Pancreas (tissue), 10 donors: Measurements from ENCODE around the gene TIMM22. TPM values are rescaled to one million over a fixed set of nuclear protein-coding genes. Genes with fewer than 3 reads are reported as not detected.
A peak's percentile ranks its signal among the peaks of the same experiment; 100 is the strongest.

Experiments used
- ATAC-seq, 4 donors: fragments of 200-7000 bp; cut with Tn5 transposase; one replicate each; pipeline versions ENCODE4 v1.8.0 to v1.9.1; 2020; ENCODE audit warnings: mild to moderate bottlenecking in 4 of 4, moderate library complexity in 4 of 4
- DNase-seq, 6 donors: peaks; one replicate each; pipeline ENCODE4 v3.0.0-alpha.2; 2020
- FAIRE-seq: peaks from 2 replicates; lab custom pipeline; 2012; peaks lifted over from hg19 to GRCh38; lab: Jason Lieb, UNC
- H3K27ac ChIP-seq, 4 donors: fragments of 200-600 bp; sonication (generic); 1 replicate in 3 of 4; 2 replicates in 1 of 4; pipeline versions ENCODE4 v1.5.0 to v1.8.0; 2020
- H3K27me3 ChIP-seq, 4 donors: fragments of 200-600 bp; one replicate each; pipeline ENCODE4 v1.8.0; 2021
- H3K36me3 ChIP-seq, 3 donors: fragments of 200-600 bp; sonication (generic) in 1 of 3; one replicate each; pipeline versions ENCODE4 v1.5.0 to v1.8.0; 2020 to 2021
- H3K4me1 ChIP-seq, 3 donors: fragments of 200-600 bp; one replicate each; pipeline ENCODE4 v1.8.0; 2021
- H3K4me3 ChIP-seq, 4 donors: fragments of 200-600 bp; sonication (generic) in 2 of 4; one replicate each; pipeline versions ENCODE4 v1.5.0 to v1.8.0; 2020 to 2021
- H3K9me3 ChIP-seq, 4 donors: fragments of 200-600 bp; one replicate each; pipeline ENCODE4 v1.8.0; 2021
- CTCF ChIP-seq, 4 donors: fragments of 200-600 bp; sonication (generic) in 3 of 4; IDR thresholded peaks; one replicate each; pipeline versions ENCODE4 v1.5.0 to v1.8.0; 2021; ENCODE audit warnings: antibody characterized with exemption in 4 of 4
- WGBS, 2 donors: extraction: QIAGEN DNeasy Blood & Tissue Kit; methylation state at CpG; one replicate each; pipeline ENCODE4 v1.1.7; 2013; 5-methylcytosine and 5-hydroxymethylcytosine counted together
- intact Hi-C, 3 donors: fragments of 100-400 bp; cut with DNase I; formaldehyde crosslinking; loops; one replicate each; pipeline versions ENCODE4 v1.11.1 to v1.14.2; 2022
- polyA plus RNA-seq, 2 donors: library from polyadenylated mRNA; stranded (reverse); fragments of 200-250 nt; gene quantifications; one replicate each; pipeline ENCODE4 v1.2.3, GENCODE V29; 2013
- total RNA-seq, 6 donors: library from RNA; stranded (reverse); fragmentation: NEBNext Ultra II Directional in 4 of 6; extraction: Animal tissue kit (Norgen Biotek cat#: 25700) in 4 of 6; gene quantifications; one replicate each; pipeline versions ENCODE4 v1.2.1 to v1.2.4, GENCODE V29; 2021 to 2023
- donor health status: healthy with polysubstance abuse.
- donor health status: DM: no; HTN: no; CAD: no; lungs with moderate emphysema.
- donor health status: DM: no; HTN: no; CAD: no.
- donor health status: control.
- donor health status: control.
- donor health status: Bipolar disorder and iron deficiency.
- donor health status: DM: yes; HTN: yes; CAD: no.
- donor health status: DM: no; HTN: no; CAD: no.
- donor health status: DM: no; HTN: no; CAD: no.
- donor health status: DM: yes; HTN: yes; CAD: no.

Gene TIMM22
- total and polyA plus RNA-seq, 8 donors, result 3.1 to 6.5 (median 4.6) TPM

GRCh38 chr17:1033503-1033902 is 36.6 kb downstream of the TIMM22 start:
- Histone ChIP-seq H3K9me3 (no peaks in the 10 kb centered on the region), H3K36me3 (no peaks in the 10 kb centered on the region), H3K27ac (no peak overlapping the region), H3K4me1 (no peaks in the 10 kb centered on the region), H3K4me3 (no peak overlapping the region), H3K27me3 (no peaks in the 10 kb centered on the region)
- no peak for TF ChIP-seq CTCF (IDR thresholded peaks at IDR 0.05)
- ATAC-seq (no peak), FAIRE-seq (no peak), DNase-seq (no peak)
- 75 to 86% methylated on average over 11 of the region's 11 CpGs for WGBS, 2 donors
- intact Hi-C loops, result no loop called here

GRCh38 chr17:1034652-1035210 is 37.8 kb downstream of the TIMM22 start:
- WGBS, 2 donors, result 66 to 80% methylated on average over 17 to 20 of the region's 20 CpGs
- no peaks in the 10 kb centered on the region for H3K27me3 ChIP-seq
- no peak overlapping the region for H3K27ac ChIP-seq
- no peak for DNase-seq
- TF ChIP-seq CTCF (IDR thresholded peaks at IDR 0.05), result no peak
- no peaks in the 10 kb centered on the region for H3K9me3 ChIP-seq
- ATAC-seq, result no peak
- intact Hi-C loops, result no loop called here
- H3K36me3 ChIP-seq, result no peaks in the 10 kb centered on the region
- H3K4me1 ChIP-seq, result no peaks in the 10 kb centered on the region
- FAIRE-seq, result no peak
- no peak overlapping the region for H3K4me3 ChIP-seq

- Histone ChIP-seq H3K27me3 (no peaks in the 10 kb centered on the region), H3K27ac (no peak overlapping the region), H3K4me3 (no peak overlapping the region), H3K36me3 (no peaks in the 10 kb centered on the region), H3K4me1 (no peaks in the 10 kb centered on the region), H3K9me3 (no peaks in the 10 kb centered on the region)
- intact Hi-C loops, result no loop called here
- ATAC-seq (peak in 2 of 4 donors; percentile 19 to 42), DNase-seq (no peak), FAIRE-seq (no peak)
- no peak for TF ChIP-seq CTCF (IDR thresholded peaks at IDR 0.05)
- whole genome bisulfite sequencing, 2 donors, result 36 to 48% methylated on average over 17 of the region's 17 CpGs
Measured at GRCh38 chr17:1035546-1036170, 38.7 kb downstream of the TIMM22 start.

GRCh38 chr17:1036171-1036844 is 39.4 kb downstream of the TIMM22 start:
- H3K4me1 ChIP-seq, result no peaks in the 10 kb centered on the region
- no peaks in the 10 kb centered on the region for H3K9me3 ChIP-seq
- no peaks in the 10 kb centered on the region for H3K36me3 ChIP-seq
- no peak for FAIRE-seq
- DNase-seq, result no peak
- TF ChIP-seq CTCF (IDR thresholded peaks at IDR 0.05), result no peak
- intact Hi-C loops, result no loop called here
- WGBS, 2 donors, result 68 to 79% methylated on average over 24 of the region's 24 CpGs
- H3K27me3 ChIP-seq, result no peaks in the 10 kb centered on the region
- no peak overlapping the region for H3K4me3 ChIP-seq
- no peak overlapping the region for H3K27ac ChIP-seq
- ATAC-seq, result no peak

- FAIRE-seq, result no peak
- H3K4me3 ChIP-seq, result no peak overlapping the region
- no peaks in the 10 kb centered on the region for H3K4me1 ChIP-seq
- TF ChIP-seq CTCF (IDR thresholded peaks at IDR 0.05), result no peak
- no peaks in the 10 kb centered on the region for H3K9me3 ChIP-seq
- intact Hi-C loops, result no loop called here
- ATAC-seq, result no peak
- H3K36me3 ChIP-seq, result no peaks in the 10 kb centered on the region
- H3K27ac ChIP-seq, result no peak overlapping the region
- H3K27me3 ChIP-seq, result no peaks in the 10 kb centered on the region
- WGBS, 2 donors, result 82 to 89% methylated on average over 2 of the region's 2 CpGs
- no peak for DNase-seq
Measured at GRCh38 chr17:1036845-1037237, 39.9 kb downstream of the TIMM22 start.
